Measurements from ENCODE around the gene AK4. TPM values are rescaled to one million over a fixed set of nuclear protein-coding genes. Genes with fewer than 3 reads are reported as not detected.

The AK4 gene
- polyA plus RNA-seq, 1 donor (not counting 4 experiments of a cell fraction or from before 2014, with no cell fraction given) = 90.0 TPM

GRCh38 chr1:65190229-65190628 lies 42.2 kb downstream of the AK4 start:
- Histone ChIP-seq H3K4me1 (ENCODE audit: control insufficient read depth, extremely low read depth, insufficient read depth, low read length) (peaks cover 3% of the 10 kb centered on the region), H3K9me1 (ENCODE audit: control insufficient read depth, extremely low read depth, insufficient read depth, low read length) (no peaks in the 10 kb centered on the region), H4K20me1 (ENCODE audit: control insufficient read depth, extremely low read depth, insufficient read depth, low read length) (no peaks in the 10 kb centered on the region), H3K79me2 (ENCODE audit: control insufficient read depth, insufficient read depth, low read length) (peaks cover 23% of the 10 kb centered on the region), H3K36me3 (ENCODE audit: control insufficient read depth in 2 of 2, extremely low read depth in 1 of 2, insufficient read depth in 2 of 2, low read length in 2 of 2) (peaks cover 7 to 17% of the 10 kb centered on the region in 2 experiments), H3K27me3 (ENCODE audit: control insufficient read depth, extremely low read depth, insufficient read depth, low read length) (no peaks in the 10 kb centered on the region), H3K4me2 (ENCODE audit: control insufficient read depth, extremely low read depth, insufficient read depth, low read depth, low read length) (no peak overlapping the region), H3K9me3 (ENCODE audit: control insufficient read depth, low read depth, low read length) (no peaks in the 10 kb centered on the region), H3K27ac (ENCODE audit: control insufficient read depth, insufficient read depth, low read length) (no peak overlapping the region), H3K4me3 (ENCODE audit: control insufficient read depth in 2 of 3, extremely low read depth in 1 of 3, insufficient read depth in 2 of 3, low read depth in 1 of 3, low read length in 3 of 3) (no peak overlapping the region), H2AFZ (ENCODE audit: control insufficient read depth, low read length) (no peak overlapping the region), H3K9ac (ENCODE audit: control insufficient read depth, extremely low read depth, insufficient read depth, low read length) (no peak overlapping the region)
- DNase-seq (ENCODE audit: low read depth, low spot score) = no peak
- dilution Hi-C loops (cut with MboI; ENCODE audit: extremely low pct_ligation_motif_present, low sequenced_read_pairs) = no loop called here
- no peak for FAIRE-seq
- TF ChIP-seq CTCF (optimal IDR thresholded peaks at IDR 0.05 in 1 of 3, IDR thresholded peaks at IDR 0.05 in 1 of 3, conservative IDR thresholded peaks at IDR 0.05 in 1 of 3; ENCODE audit: extremely low read depth in 1 of 3, insufficient read depth in 2 of 3, low read length in 3 of 3) (no peak), EZH2 (IDR thresholded peaks at IDR 0.05; ENCODE audit: low read length) (no peak)

DNA sequence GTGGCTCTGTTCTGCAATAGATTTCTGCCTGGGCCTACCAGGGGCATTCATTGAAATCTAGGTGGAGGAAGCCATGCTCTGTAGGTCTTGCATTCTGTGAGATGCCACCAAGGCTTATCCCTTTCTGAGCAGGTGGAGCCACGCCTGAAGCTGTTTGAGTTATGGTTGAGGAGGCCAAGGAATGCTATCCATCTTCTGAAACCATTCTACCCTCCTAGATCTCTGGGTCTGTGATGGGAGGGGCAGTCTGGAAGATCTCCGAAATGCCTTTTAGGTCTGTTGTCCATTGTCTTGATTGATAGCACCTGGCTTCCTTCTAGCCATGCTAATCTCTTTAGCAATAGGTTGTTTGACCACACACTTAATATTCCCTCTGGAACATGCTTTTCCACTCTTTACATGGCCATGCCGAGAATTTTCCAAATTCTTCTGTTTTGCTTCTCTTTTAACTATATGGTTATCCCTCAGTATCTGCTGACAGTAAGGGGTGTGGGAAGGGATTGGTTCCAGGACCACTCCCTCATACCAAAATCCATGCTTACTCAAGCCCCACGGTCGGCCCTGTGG lies 45.2 kb downstream of the AK4 start:
- Histone ChIP-seq H3K79me2 (ENCODE audit: control insufficient read depth, insufficient read depth, low read length) (peaks cover 4% of the 10 kb centered on the region), H2AFZ (ENCODE audit: control insufficient read depth, low read length) (no peak overlapping the region), H3K9me3 (ENCODE audit: control insufficient read depth, low read depth, low read length) (no peaks in the 10 kb centered on the region), H3K4me1 (ENCODE audit: control insufficient read depth, extremely low read depth, insufficient read depth, low read length) (no peaks in the 10 kb centered on the region), H3K9me1 (ENCODE audit: control insufficient read depth, extremely low read depth, insufficient read depth, low read length) (no peaks in the 10 kb centered on the region), H3K27ac (ENCODE audit: control insufficient read depth, insufficient read depth, low read length) (no peak overlapping the region), H4K20me1 (ENCODE audit: control insufficient read depth, extremely low read depth, insufficient read depth, low read length) (no peaks in the 10 kb centered on the region), H3K36me3 (ENCODE audit: control insufficient read depth in 2 of 2, extremely low read depth in 1 of 2, insufficient read depth in 2 of 2, low read length in 2 of 2) (peaks cover 7 to 17% of the 10 kb centered on the region in 2 experiments), H3K9ac (ENCODE audit: control insufficient read depth, extremely low read depth, insufficient read depth, low read length) (no peak overlapping the region), H3K4me2 (ENCODE audit: control insufficient read depth, extremely low read depth, insufficient read depth, low read depth, low read length) (no peak overlapping the region), H3K27me3 (ENCODE audit: control insufficient read depth, extremely low read depth, insufficient read depth, low read length) (no peaks in the 10 kb centered on the region), H3K4me3 (ENCODE audit: control insufficient read depth in 2 of 3, extremely low read depth in 1 of 3, insufficient read depth in 2 of 3, low read depth in 1 of 3, low read length in 3 of 3) (no peak overlapping the region)
- dilution Hi-C loops (cut with MboI; ENCODE audit: extremely low pct_ligation_motif_present, low sequenced_read_pairs) = no loop called here
- TF ChIP-seq EZH2 (IDR thresholded peaks at IDR 0.05; ENCODE audit: low read length) (no peak), CTCF (optimal IDR thresholded peaks at IDR 0.05 in 1 of 3, IDR thresholded peaks at IDR 0.05 in 1 of 3, conservative IDR thresholded peaks at IDR 0.05 in 1 of 3; ENCODE audit: extremely low read depth in 1 of 3, insufficient read depth in 2 of 3, low read length in 3 of 3) (no peak)
- FAIRE-seq = no peak
- DNase-seq (ENCODE audit: low read depth, low spot score) = no peak

All from keratinocyte (primary cell).